H1 (cell line): ENCODE results near the gene CROCC2. TPM values are rescaled to one million over a fixed set of nuclear protein-coding genes. Genes with fewer than 3 reads are reported as not detected.

Experiments used
- CTCF ChIA-PET: fragments of 300-600 bp; sonication (Branson Sonifier 250); formaldehyde crosslinking; loops from one replicate; lab custom pipeline; 2021; ENCODE audit not compliant: partially characterized antibody; lab: Charles Lee
- POLR2A ChIA-PET: fragments of 300-600 bp; sonication (Branson Sonifier 250); formaldehyde crosslinking; loops from one replicate; lab custom pipeline; 2021; ENCODE audit warnings: inconsistent platforms; ENCODE audit not compliant: partially characterized antibody; lab: Charles Lee
- DNase-seq, 2 experiments: peaks; one replicate each; pipeline versions ENCODE4 v3.0.0 to v3.0.0-alpha.2; 2010 to 2022; ENCODE audit warnings: low spot score in 2 of 2, low read depth in 1 of 2, mixed read lengths in 1 of 2
- FAIRE-seq: peaks from 2 replicates; lab custom pipeline; 2011; peaks lifted over from hg19 to GRCh38; lab: Jason Lieb, UNC
- H2AFZ ChIP-seq: 2 replicates; pipeline ENCODE4 v1.8.1; 2012; ENCODE audit warnings: low read length, inconsistent platforms
- H2AK5ac ChIP-seq: 2 replicates; pipeline ENCODE4 v1.6.1; 2013; ENCODE audit warnings: low read depth, low read length
- H2BK120ac ChIP-seq: replicated peaks from 2 replicates; pipeline ENCODE3; 2013; ENCODE audit warnings: low read depth, low read length, inconsistent platforms
- H2BK12ac ChIP-seq: 2 replicates; pipeline ENCODE4 v1.6.1; 2013; ENCODE audit warnings: low read depth, low read length
- H2BK15ac ChIP-seq: 2 replicates; pipeline ENCODE4 v1.6.1; 2013; ENCODE audit warnings: low read length
- H2BK20ac ChIP-seq: 2 replicates; pipeline ENCODE4 v1.6.1; 2013; ENCODE audit warnings: low read length
- H2BK5ac ChIP-seq: 2 replicates; pipeline ENCODE4 v1.6.1; 2013; ENCODE audit warnings: low read depth, low read length
- H3K14ac ChIP-seq: 2 replicates; pipeline ENCODE4 v1.6.1; 2013; ENCODE audit warnings: inconsistent platforms; ENCODE audit not compliant: insufficient read length
- H3K18ac ChIP-seq: 2 replicates; pipeline ENCODE4 v1.6.1; 2013; ENCODE audit warnings: low read length; ENCODE audit errors: extremely low read depth
- H3K23ac ChIP-seq: 2 replicates; pipeline ENCODE4 v1.6.1; 2013; ENCODE audit warnings: inconsistent platforms; ENCODE audit not compliant: insufficient read length
- H3K23me2 ChIP-seq: 2 replicates; pipeline ENCODE4 v1.6.1; 2013; ENCODE audit warnings: low read depth, low read length
- H3K27ac ChIP-seq: 2 replicates; pipeline ENCODE4 v1.6.1; 2011; ENCODE audit warnings: low read depth, low read length, inconsistent platforms
- H3K27me3 ChIP-seq, 4 experiments: replicated peaks in 1 of 4; 1 replicate in 1 of 4; 2 replicates in 3 of 4; pipeline versions ENCODE4 v1.6.1 to v1.8.1; 2011 to 2013; ENCODE audit warnings: low read length in 3 of 4, mild to moderate bottlenecking in 3 of 4, inconsistent platforms in 2 of 4, mixed read lengths in 2 of 4, moderate library complexity in 1 of 4; ENCODE audit not compliant: control insufficient read depth in 3 of 4, insufficient read depth in 3 of 4; ENCODE audit errors: extremely low read depth in 1 of 4
- H3K36me3 ChIP-seq, 4 experiments: 2 replicates each; pipeline versions ENCODE4 v1.6.1 to v1.8.1; 2011 to 2013; ENCODE audit warnings: mild to moderate bottlenecking in 4 of 4, low read length in 3 of 4, moderate library complexity in 2 of 4, control low read depth in 1 of 4, inconsistent platforms in 1 of 4; ENCODE audit not compliant: insufficient read depth in 4 of 4, control insufficient read depth in 2 of 4
- H3K4ac ChIP-seq: replicated peaks from 2 replicates; pipeline ENCODE3; 2013; ENCODE audit warnings: low read length, low read depth, mixed read lengths, inconsistent platforms; ENCODE audit not compliant: insufficient read length
- H3K4me1 ChIP-seq, 4 experiments: replicated peaks in 1 of 4; 1 replicate in 1 of 4; 2 replicates in 3 of 4; pipeline versions ENCODE4 v1.6.1 to v1.8.1; 2011 to 2013; ENCODE audit warnings: low read length in 3 of 4, inconsistent platforms in 2 of 4, mixed read lengths in 1 of 4; ENCODE audit not compliant: insufficient read depth in 4 of 4, control insufficient read depth in 3 of 4
- H3K4me2 ChIP-seq, 2 experiments: 2 replicates each; pipeline versions ENCODE4 v1.6.1 to v1.8.1; 2011 to 2013; ENCODE audit warnings: low read depth in 2 of 2, low read length in 2 of 2, control low read depth in 1 of 2, inconsistent platforms in 1 of 2, mild to moderate bottlenecking in 1 of 2; ENCODE audit not compliant: insufficient read depth in 1 of 2
- H3K4me3 ChIP-seq, 4 experiments: fragments of 200-600, 300-600 bp in 1 of 4; sonication (generic), shearing (Covaris generic), sonication (Bioruptor Twin) in 1 of 4; 2 replicates each; pipeline versions ENCODE4 v1.5.1 to v1.8.1; 2011 to 2016; ENCODE audit warnings: low read length in 4 of 4, low read depth in 3 of 4, control low read depth in 2 of 4, inconsistent platforms in 2 of 4, mild to moderate bottlenecking in 2 of 4, mixed read lengths in 1 of 4, moderate library complexity in 1 of 4; ENCODE audit not compliant: insufficient read depth in 2 of 4; ENCODE audit errors: extremely low read depth in 1 of 4
- H3K56ac ChIP-seq: replicated peaks from 2 replicates; pipeline ENCODE3; 2013; ENCODE audit warnings: low read depth, mild to moderate bottlenecking, mixed read lengths, low read length, inconsistent platforms; ENCODE audit not compliant: insufficient read length
- H3K79me1 ChIP-seq: 2 replicates; pipeline ENCODE4 v1.6.1; 2013; ENCODE audit warnings: low read depth, low read length, control low read depth
- H3K79me2 ChIP-seq, 2 experiments: 2 replicates each; pipeline versions ENCODE4 v1.6.1 to v1.8.1; 2012 to 2013; ENCODE audit warnings: low read length in 2 of 2, mild to moderate bottlenecking in 2 of 2, inconsistent platforms in 1 of 2; ENCODE audit not compliant: insufficient read depth in 2 of 2, control insufficient read depth in 1 of 2
- H3K9ac ChIP-seq, 4 experiments: replicated peaks in 1 of 4; 1 replicate in 1 of 4; 2 replicates in 3 of 4; pipeline versions ENCODE4 v1.6.1 to v1.8.1; 2011 to 2013; ENCODE audit warnings: low read depth in 3 of 4, low read length in 3 of 4, control low read depth in 2 of 4, mild to moderate bottlenecking in 2 of 4, moderate library complexity in 2 of 4, inconsistent platforms in 1 of 4; ENCODE audit errors: extremely low read depth in 1 of 4
- H3K9me3 ChIP-seq, 2 experiments: 2 replicates each; pipeline versions ENCODE4 v1.6.1 to v1.8.1; 2012 to 2013; ENCODE audit warnings: mild to moderate bottlenecking in 2 of 2, moderate library complexity in 2 of 2, control low read depth in 1 of 2, inconsistent platforms in 1 of 2, low read depth in 1 of 2, low read length in 1 of 2, mixed read lengths in 1 of 2; ENCODE audit not compliant: insufficient read depth in 2 of 2
- H4K20me1 ChIP-seq, 2 experiments: replicated peaks in 1 of 2; 2 replicates each; pipeline versions ENCODE3 to v1.8.1; 2011 to 2013; ENCODE audit warnings: inconsistent platforms in 2 of 2, low read length in 2 of 2, mild to moderate bottlenecking in 1 of 2; ENCODE audit not compliant: insufficient read depth in 2 of 2, control insufficient read depth in 1 of 2
- H4K5ac ChIP-seq: 2 replicates; pipeline ENCODE4 v1.6.1; 2013; ENCODE audit warnings: low read length, low read depth, mixed read lengths, inconsistent platforms; ENCODE audit not compliant: insufficient read length
- H4K8ac ChIP-seq: 2 replicates; pipeline ENCODE4 v1.8.0; 2013; ENCODE audit warnings: mild to moderate bottlenecking, moderate library complexity, low read length, inconsistent platforms; ENCODE audit not compliant: insufficient read depth; ENCODE audit errors: extremely low read depth
- H4K91ac ChIP-seq: replicated peaks from 2 replicates; pipeline ENCODE3; 2013; ENCODE audit warnings: low read length, mixed read lengths, inconsistent platforms; ENCODE audit not compliant: insufficient read length
- FOSL1 ChIP-seq: IDR thresholded peaks from 2 replicates; pipeline ENCODE4 v1.6.1; 2011; ENCODE audit warnings: mild to moderate bottlenecking, low read depth, low read length, moderate library complexity; ENCODE audit not compliant: insufficient read depth
- HDAC6 ChIP-seq: IDR thresholded peaks from one replicate; pipeline ENCODE4 v1.7.1; 2012; ENCODE audit warnings: low read depth, mild to moderate bottlenecking, inconsistent platforms, low read length, moderate library complexity
- POU5F1 ChIP-seq: IDR thresholded peaks from 2 replicates; pipeline ENCODE4 v1.6.1; 2011; ENCODE audit warnings: low read depth, mild to moderate bottlenecking, low read length, moderate library complexity
- SAP30 ChIP-seq: fragments of 300-600 bp; sonication (generic); IDR thresholded peaks from 2 replicates; pipeline ENCODE4 v1.7.1; 2012; ENCODE audit warnings: low read length, moderate library complexity, mild to moderate bottlenecking, inconsistent platforms; ENCODE audit not compliant: insufficient read depth, insufficient replicate concordance
- WGBS, 2 experiments: shearing (Covaris generic) in 1 of 2; methylation state at CpG; one replicate each; pipeline versions ENCODE4 v1.1.6 to v1.1.7; 2013 to 2015; ENCODE audit warnings: low lambda C conversion rate in 2 of 2, mixed read lengths in 2 of 2, inconsistent platforms in 1 of 2, low coverage in 1 of 2, missing lambda C conversion rate in 1 of 2; ENCODE audit not compliant: insufficient replicate concordance in 2 of 2, insufficient coverage in 1 of 2, insufficient read length in 1 of 2; ENCODE audit errors: extremely low coverage in 1 of 2, missing lambda C conversion rate in 1 of 2; 5-methylcytosine and 5-hydroxymethylcytosine counted together
- polyA plus RNA-seq, 7 experiments: library from polyadenylated mRNA; depleted of rRNA in 3 of 7; stranded (reverse) in 5 of 7; unstranded in 2 of 7; fragments of >200 nt in 5 of 7; fragments of 200-250 nt in 2 of 7; gene quantifications; 1 replicate in 5 of 7; 2 replicates in 1 of 7; 4 replicates in 1 of 7; pipeline versions ENCODE4 v1.2.1 to v1.2.3, GENCODE V29; 2011 to 2013; ENCODE audit warnings: missing spikeins in 2 of 7, mixed read lengths in 2 of 7
- total RNA-seq: library from RNA; stranded (reverse); fragmentation: NEBNext Ultra II Directional; extraction: Animal tissue kit (Norgen Biotek cat#: 25700); gene quantifications from 2 replicates; pipeline ENCODE4 v1.2.1, GENCODE V29; 2021

Gene CROCC2
- total and polyA plus RNA-seq, 2 of the 8 experiments (the other 6 are each of a cell fraction or from before 2014, with no cell fraction given) = not detected

- Histone ChIP-seq H3K4me2 (no peak overlapping the region), H4K91ac (no peak overlapping the region), H3K36me3 (no peaks in the 10 kb centered on the region), H3K27ac (no peak overlapping the region), H2AFZ (no peak overlapping the region), H2BK120ac (no peak overlapping the region), H3K4me3 (no peak overlapping the region), H4K5ac (no peak overlapping the region), H2BK5ac (no peak overlapping the region), H2BK15ac (no peak overlapping the region), H3K56ac (no peak overlapping the region), H3K4ac (no peak overlapping the region), H3K27me3 (no peaks in the 10 kb centered on the region), H3K9ac (no peak overlapping the region), H2AK5ac (no peak overlapping the region), H3K18ac (no peak overlapping the region), H4K8ac (no peak overlapping the region; the same call in 1 of the 2 replicates), H3K4me1 (no peaks in the 10 kb centered on the region), H3K79me2 (no peaks in the 10 kb centered on the region), H3K14ac (no peak overlapping the region), H2BK20ac (no peak overlapping the region), H2BK12ac (no peak overlapping the region), H3K9me3 (peaks cover 0 to 3% of the 10 kb centered on the region in 2 experiments; a peak in 1 of 4 replicates), H3K23ac (no peak overlapping the region), H4K20me1 (peaks cover 0 to 2% of the 10 kb centered on the region in 2 experiments), H3K79me1 (no peaks in the 10 kb centered on the region), H3K23me2 (no peaks in the 10 kb centered on the region)
- TF ChIP-seq POU5F1 = no peak
- TF ChIP-seq SAP30 = no peak
- no peak for TF ChIP-seq HDAC6
- TF ChIP-seq FOSL1 = no peak
- DNase-seq (no peak), FAIRE-seq (no peak)
- ChIA-PET CTCF (interaction anchor here (0.8 to 3.3 kb wide), 3 partner anchors 11 to 174 kb away, joined by 3 to 15 read pairs (median 5); no protein-coding TSS in a partner anchor), POLR2A (no interaction called here)
- 87% methylated on average over 24 of the region's 34 CpGs; no CpG with 5 or more reads in 1 of the 2 experiments for WGBS, 2 experiments
Observed at GRCh38 chr2:240903191-240904060, 2.7 kb upstream of the CROCC2 start.
